Stromal cell of bone marrow (primary cell): Measurements from ENCODE around the gene ZCCHC10.
"Not testable (repeated sequence)": the region's sequence is repeated elsewhere in the genome, so short reads cannot be mapped to it uniquely, and the experiment has no call there.

Experiments
- DNase-seq: peaks from one replicate; pipeline ENCODE4 v3.0.0-alpha.2; 2012; ENCODE audit warnings: low read depth

Gene ZCCHC10

DNA sequence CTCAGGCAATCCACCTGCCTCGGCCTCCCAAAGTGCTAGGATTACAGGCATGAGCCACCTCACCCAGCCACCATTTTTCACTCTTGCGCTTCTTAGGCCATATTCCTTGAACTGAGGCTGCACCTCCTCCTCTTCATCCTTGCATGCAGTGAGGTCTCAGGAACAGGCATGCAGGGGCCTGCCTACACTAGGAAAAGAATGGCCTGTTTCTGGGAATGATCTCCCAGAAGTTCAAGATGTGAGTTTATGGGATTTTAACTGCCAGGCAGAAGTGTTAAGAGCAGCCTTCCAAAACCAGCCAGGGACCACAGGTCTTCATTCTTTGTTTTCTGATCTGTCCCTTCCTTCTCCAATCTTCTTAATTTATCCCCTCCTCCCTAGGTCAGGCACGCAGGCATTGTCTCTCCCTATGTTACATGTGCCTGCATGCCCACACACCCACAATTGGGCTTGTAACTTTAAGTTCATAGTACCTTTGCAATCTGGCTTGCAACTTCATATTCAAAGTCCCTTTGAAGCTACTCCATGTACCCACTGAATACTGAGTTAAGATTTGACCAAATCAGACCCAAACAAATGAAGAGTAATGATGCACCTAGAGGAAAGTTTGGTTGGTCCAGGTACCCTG, 14.9 kb upstream of the ZCCHC10 start:
- DNase-seq, result no peak

DNA sequence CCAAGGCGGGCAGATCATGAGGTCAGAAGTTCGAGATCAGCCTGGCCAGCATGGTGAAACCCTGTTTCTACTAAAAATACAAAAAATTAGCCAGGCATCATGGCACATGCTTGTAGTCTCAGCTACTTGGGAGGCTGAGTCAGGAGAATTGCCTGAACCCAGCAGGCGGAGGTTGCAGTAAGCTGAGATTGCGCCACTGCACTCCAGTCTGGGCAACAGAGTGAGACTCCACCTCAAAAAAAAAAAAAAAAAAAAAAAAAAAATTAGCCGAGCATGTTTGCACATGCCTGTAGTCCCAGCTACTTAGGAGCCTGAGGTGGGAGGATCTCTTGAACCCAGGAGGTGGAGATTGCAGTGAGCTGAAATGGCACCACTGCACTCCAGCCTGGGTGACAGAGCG, 10.3 kb upstream of the ZCCHC10 start:
- DNase-seq, result not testable (repeated sequence)

DNA sequence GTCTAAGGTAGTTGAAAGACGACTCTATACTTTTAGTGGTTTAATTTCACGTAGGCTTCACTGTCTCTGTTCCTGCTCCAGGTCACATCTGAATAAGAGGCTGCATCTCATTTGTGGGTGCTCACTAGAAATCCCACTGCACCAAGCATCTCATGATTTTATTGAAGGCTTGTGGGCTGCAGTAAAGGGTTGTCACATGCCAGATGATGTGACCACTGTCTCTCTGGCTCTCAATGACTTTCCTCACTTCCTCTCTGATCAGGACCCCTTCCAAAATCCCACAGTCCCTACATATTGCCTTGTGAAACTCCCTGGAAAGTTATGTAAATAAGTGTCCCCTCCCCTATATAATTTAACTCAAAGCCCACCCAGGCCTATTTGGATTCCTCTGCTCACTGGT, 8.9 kb upstream of the ZCCHC10 start:
- no peak for DNase-seq

DNA sequence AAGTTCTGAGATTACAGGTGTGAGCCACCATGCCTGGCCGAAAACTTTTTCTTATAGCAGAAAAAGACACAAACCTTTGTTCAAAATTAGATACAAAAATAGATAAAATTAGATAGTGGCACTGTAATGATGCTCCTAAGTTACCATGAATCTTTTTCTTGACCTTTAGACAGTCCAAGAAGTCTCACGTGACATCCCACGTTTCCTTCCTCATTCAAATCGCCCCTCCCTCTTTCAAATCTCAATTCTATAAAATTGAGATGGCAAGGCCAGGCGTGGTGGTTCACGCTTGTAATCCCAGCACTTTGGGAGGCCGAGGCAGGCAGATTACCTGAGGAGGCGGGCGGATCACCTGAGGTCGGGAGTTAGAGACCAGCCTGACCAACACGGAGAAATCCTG, 7.7 kb upstream of the ZCCHC10 start:
- no peak for DNase-seq

DNA sequence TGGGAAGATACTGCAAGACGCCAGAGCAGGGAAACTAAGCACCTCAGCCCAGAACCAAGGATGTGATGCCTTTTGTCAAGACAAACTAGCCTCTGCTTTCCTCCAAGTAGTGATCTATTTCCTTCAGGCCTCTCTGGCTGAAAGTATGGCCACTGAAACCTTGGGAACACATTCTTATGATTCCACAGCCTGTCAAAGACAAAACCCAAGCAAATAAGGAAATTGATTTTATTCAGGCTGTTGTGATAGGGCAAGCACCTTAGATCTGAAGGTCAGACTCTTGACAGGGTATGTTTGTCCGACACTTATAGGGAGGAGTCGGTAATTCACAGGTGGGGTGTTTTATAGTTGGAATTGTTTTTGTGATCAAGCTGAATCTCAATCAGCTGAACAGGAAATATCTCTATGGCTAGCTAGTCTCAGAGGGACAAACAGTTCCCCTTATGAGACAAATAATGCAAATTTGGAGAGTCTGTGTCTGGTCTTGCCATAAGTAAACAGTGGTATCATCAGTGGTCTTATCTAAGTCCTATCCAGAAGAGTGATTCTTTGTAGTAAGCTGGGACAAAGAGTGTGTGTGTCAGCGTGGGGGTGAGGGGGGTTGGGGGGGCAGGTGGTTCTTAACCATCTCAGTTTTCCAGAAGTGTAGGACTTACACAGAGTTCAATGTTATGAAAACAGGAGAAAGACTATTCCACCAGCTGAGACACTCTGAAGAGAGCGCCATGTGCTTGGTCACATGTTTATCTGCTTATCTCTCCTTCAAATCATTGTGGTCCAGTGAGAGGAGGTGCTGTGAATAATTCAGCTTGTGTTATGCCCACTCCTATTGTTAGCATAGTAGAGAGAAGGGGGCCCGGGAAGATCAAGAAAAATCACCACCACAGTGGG, 6.7 kb upstream of the ZCCHC10 start:
- DNase-seq, result no peak

DNA sequence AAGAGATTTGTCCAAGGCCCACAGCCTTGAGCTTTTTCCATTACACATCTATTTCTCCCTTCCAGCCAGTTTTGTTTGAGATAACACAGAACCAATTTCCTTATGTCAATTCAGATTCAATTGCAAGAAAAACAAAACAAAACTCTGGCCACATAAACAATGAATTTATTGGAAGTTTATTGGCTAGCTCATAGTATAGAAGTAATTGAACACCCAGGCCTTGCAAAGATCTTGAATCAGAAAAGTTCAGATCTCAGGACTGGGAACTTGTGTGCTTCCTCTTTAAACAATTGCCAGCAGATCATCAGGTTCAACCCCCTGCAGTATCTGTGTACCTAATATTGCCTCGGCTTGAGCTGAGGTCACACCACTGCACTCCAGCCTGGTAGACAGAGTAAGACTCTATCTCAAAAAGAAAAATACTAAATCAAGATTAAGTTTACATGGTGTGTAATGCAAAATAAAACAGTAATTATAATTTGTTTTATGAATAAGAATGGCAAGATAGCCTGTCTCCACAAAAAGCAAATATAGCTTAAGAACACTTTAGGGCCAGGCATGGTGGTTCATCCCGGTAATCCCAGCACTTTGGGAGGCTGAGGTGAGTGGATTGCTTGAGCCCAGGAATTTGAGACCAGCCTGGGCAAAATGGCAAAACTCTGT, 4.1 kb upstream of the ZCCHC10 start:
- no peak for DNase-seq

DNA sequence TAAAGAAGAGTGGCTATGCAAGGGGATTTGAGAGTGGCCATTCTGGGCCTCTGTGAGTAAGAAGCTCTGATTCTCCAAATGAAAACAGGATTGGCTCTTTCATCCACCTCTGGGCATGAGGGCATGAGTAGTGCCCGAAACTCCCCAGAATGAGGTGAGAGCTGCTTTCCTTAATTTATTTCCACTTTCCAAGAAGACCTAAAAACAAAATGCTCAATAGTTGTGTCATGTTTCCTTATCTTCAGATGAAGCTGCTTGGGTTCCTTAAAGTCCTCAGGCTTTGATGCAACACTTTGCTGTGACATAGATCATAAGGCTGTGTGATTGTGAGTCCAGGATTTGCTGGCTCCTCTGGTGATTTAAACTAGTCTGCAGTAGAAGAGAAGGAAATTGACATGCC, 3.1 kb upstream of the ZCCHC10 start:
- DNase-seq, result no peak

DNA sequence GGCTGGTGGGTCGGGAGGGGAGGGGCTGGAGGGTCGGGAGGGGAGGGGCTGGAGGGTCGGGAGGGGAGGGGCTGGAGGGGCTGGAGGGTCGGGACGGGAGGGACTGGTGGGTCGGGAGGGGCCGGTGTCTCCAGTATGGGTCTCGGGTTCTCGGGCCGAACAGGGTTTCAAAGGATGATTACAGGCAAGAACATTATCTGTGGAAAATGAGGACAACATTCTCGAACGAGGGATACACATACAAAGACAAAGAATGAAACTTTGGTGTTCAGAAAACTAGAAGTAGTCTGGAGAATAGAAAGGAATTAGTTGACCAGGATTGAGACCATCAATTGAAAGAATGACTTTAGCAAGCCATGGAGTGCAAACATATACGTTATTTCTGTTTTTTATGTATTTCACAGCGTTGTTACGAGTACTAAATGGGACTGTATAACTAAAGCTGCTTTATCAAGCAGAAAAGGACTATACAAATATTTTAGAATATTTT, 360 bp upstream of the ZCCHC10 start:
- DNase-seq, result no peak

DNA sequence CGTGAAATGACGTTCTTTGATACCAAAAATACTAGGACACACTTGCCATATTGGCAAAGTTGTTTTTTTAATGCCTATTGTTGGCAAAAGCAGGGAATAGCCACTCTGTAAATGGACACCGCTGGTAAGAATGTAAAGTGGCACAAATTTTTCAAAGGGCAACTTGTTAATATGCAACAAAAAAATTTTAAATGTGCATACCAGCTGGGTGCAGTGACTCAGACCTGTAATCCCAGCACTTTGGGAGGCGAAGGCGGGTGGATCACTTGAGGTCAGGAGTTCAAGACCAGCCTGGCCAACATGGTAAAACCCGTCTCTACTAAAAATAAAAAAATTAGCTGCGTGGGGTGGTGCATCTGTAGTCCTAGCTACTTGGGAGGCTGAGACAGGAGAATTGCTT, 6.9 kb downstream of the ZCCHC10 start:
- not testable (repeated sequence) for DNase-seq

DNA sequence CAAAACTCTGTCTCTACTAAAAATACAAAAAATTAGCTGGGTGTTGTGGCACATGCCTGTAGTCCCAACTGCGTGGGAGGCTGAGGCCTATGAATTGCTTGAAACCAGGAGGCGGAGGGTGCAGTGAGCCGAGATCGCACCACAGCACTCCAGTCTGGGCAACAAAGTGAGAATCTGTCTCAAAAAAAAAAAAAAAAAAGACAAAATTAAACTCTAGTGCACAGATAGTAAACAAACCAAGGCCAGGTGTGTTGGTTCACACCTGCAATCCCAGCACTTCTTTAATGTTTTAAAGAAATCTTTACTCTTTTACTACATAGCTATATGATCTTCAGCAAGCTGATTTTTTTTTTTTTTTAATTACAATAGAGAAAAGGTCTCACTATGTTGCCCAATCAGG, 8.4 kb downstream of the ZCCHC10 start:
- DNase-seq, result no peak

DNA sequence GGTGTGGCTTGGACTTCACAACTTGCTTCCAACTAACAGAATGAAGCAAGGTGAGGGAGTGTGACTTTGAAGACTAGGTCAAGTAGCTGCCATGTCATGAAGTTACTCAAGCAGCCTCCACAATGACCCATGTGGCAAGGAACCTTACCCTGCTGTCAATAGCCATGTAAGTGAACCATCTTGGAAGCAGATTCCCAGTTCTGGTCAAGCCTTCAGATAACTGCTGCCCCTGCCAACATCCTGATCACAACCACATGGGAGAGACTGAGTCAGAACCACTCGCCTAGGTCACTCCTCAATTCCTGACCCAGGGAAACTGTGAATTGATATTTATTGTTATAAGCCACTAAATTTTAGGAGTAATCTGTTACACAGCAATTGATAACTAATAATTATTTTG, 10.9 kb downstream of the ZCCHC10 start:
- DNase-seq, result no peak

DNA sequence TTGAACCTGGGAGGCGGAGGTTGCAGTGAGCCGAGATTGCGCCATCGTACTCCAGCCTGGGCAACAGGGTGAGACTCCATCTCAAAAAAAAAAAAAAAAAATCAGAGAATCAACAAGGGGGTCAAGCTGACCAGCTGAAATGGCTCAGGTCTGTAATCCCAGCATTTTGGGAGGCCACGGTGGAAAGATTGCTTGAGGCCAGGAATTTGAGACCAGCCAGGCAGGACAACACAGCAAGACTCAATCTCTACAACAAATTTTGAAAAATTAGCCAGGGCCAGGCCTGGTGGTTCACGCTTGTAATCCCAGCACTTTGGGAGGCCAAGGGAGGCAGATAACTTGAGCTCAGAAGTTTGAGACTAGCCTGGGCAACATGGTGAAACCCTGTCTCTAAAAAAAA, 17.9 kb downstream of the ZCCHC10 start:
- not testable (repeated sequence) for DNase-seq

DNA sequence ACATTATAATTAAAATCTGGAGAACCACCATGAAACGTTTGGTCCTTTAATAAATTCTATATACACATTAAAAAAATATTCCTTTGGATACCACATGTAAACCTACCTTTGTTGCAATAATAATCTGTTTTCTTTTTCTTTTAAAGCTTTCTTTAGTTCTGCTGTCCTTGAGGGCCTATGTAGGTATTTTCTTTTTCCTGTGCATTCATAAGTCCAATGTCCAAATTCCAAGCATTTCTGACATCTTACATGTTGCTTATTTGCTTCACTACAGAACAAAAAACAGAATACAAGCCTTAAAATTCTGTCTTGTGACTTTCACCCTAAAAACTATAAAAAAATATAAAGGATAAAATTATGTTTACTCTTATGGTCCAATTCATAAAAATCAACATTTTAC, 19.7 kb downstream of the ZCCHC10 start:
- DNase-seq, result no peak

DNA sequence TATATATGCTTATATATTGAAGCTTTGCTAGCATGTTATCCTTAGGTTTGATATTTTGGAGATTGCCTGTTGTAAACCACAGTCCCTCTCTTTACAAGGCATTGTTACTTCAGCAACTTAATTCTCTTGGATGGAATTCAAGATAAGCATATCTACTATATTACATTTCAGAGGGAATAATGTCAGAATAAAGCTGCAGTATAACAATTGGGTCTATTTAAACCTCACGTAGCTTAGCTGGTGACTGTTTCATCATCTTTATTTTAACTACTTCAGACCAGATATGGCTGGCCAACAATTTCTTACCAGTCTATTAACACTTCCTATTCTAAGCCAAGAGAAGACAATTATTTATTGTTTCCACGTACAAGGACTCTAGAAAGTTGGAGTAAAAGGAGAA, 27.1 kb downstream of the ZCCHC10 start:
- peak; percentile 5 for DNase-seq

DNA sequence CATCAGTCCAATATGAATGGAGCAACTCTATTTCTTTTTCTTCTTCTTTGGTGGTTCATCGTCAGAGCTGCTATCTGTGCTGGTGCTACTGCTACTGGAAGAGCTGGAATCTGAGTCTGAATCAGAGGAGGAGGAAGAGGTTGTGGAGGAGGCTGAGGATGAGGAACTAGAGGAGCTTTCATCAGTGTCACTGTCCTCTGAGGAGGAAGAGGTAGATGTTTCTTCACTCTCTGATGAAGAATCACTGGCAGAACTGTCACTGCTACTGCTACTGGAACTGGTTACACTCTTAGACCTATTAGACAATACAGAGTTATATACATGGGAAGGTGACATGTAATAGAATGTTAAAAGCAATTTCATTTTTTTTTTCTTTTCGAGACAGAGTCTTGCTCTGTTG, 27.8 kb downstream of the ZCCHC10 start:
- DNase-seq, result no peak

DNA sequence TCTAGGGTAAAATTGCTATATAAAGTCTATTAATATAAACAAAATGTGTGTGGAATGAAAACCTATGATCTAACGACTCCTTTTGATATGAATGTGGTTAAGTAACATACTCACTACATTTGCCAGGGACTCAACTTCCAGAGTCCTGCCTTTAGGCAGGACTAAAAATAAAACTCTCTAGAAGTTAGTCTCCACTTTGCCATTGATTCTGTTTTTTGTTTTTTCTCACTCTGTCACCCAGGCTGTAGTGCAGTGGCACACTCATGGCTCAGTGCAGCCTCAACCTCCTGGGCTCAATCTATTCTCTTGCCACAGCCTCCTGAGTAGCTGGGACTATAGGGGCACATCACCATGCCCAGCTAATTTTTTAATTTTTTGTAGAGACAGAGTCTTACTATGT, 30.0 kb downstream of the ZCCHC10 start:
- no peak for DNase-seq

DNA sequence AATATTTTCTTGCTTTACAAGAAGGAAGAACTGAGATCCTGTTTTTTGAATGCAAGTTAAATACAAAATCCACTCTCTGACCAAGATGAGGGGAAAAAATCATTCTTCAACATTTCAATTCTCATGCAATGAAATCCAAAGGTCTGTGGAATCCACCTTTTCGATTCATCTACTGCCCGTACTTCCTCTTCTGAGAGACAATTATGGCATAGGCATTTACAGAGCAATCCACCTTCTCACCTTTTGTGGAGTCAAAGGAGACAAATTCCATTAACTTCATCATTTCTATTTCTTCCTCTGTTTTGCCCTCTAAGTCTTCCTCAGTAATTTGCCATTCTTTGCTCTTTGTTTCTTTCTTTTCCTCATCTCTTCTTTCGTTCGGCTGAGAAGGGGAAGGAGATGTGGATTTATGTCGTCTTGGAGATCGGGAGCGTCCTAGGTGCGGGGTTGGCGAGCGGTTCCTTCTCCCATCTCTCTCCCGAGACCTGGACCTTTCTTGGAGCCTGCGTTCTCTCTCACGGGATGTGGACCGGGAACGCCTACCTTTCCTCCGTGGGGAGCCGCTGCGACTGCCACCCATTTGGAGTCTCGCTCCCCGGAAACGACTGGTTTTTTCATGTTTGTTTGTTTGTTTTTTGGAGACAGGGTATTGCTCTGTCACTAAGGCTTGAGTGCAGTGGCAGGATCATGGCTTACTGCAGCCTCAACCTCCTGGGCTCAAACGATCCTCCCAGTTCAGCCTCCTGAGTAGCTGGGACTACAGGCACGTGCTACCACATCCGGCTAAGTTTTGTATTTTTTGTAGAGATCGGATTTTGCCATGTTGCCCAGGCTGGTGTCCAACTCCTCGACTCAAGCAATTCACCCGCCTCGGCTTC, 38.6 kb downstream of the ZCCHC10 start:
- DNase-seq, result no peak

DNA sequence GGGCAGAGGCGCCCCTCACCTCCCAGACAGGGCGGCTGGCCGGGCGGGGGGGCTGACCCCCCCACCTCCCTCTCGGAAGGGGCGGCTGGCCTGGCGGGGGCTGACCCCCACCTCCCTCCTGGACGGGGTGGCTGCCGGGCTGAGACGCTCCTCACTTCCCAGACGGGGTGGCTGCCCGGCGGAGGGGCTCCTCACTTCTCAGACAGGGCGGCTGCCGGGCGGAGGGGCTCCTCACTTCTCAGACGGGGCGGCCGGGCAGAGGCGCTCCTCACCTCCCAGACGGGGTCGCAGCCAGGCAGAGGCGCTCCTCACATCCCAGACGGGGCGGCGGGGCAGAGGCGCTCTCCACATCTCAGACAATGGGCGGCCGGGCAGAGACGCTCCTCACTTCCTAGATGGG, 43.4 kb downstream of the ZCCHC10 start:
- not testable (repeated sequence) for DNase-seq

DNA sequence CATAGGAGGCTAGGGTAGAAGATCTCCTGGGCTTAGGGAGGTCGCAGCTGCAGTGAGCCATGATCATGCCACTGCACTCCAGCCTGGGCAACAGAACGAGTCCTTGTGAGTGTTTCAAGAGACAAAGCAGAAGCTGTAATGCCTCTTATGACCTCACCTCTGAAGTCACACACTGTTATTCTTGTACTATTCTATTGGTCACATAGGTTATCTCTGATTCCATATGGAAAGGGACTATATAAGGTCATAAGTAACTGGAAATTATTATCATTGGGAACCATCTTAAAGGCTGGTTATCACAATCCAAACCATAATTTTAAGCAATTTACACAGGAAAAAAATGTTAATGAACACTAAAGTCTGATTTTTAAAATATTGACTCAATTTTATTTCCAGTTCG, 45.1 kb downstream of the ZCCHC10 start:
- no peak for DNase-seq

DNA sequence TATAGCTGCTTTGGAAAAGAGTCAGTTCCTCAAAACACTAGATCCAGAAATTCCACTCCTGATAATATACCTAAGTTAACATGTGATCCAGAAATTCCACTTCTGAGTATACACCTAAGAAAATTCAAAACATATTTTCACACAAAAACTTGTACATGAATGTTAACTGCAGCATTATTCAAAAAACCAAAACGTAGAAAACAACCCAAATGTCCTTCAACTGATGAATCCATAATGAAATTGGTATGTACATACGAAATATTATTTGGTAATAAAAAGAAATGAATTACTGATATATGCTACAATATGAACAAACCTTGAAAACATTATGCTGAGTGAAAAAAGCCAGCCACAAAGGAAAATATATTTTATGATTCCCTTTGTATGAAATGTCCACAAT, 46.4 kb downstream of the ZCCHC10 start:
- no peak for DNase-seq

DNA sequence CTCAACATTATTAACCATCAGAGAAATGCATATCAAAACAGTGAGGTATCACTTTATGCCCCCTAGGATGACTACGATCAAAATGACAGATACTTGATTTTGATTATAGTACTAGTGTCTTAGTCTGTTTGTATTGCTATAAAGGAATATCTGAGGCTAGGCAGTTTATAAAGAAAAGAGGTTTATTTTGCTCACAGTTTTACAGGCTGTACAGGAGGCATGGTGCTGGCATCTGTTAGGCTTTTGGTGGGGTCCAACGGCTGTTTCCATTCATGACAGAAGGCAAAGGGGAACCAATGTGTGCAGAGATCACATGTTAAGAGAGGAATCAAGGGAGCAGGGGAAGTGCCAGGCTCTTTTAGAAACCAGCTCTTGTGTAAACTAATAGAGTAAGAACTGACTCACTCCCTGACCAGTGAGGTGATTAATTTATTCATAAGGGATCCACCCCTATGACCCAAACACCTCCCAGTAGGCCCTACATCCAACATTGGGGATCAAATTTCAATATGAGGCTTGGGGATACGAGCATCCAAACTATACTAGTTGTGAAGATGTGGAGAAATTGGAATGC, 46.9 kb downstream of the ZCCHC10 start:
- DNase-seq, result peak; percentile 19

DNA sequence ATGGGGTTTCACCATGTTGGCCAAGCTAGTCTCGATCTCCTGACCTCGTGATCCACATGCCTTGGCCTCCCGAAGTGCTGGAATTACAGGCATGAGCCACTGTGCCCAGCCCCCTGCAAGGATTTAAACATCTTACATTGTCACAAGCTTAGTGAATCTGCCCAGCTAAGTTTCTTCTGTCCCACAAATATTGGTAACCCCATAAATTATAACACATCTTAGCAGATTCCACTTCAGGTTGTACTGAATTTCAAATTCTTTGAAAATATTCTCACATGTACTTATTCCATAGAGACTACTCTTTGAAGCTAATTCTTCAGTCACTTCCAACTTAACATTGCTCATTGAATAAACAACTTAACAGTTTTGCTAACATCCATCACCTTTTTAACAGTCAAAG, 49.5 kb downstream of the ZCCHC10 start:
- DNase-seq, result no peak
